H1 (cell line): Measurements from ENCODE around the gene KHSRP. TPM values are rescaled to one million over a fixed set of nuclear protein-coding genes. Genes with fewer than 3 reads are reported as not detected.

Experiments
- CHD7 ChIP-seq: fragments of 300-600 bp; sonication (generic); IDR thresholded peaks from 2 replicates; pipeline ENCODE4 v1.7.1; 2012; ENCODE audit warnings: low read length, moderate library complexity, mild to moderate bottlenecking, inconsistent platforms; ENCODE audit not compliant: insufficient replicate concordance
- POLR2AphosphoS5 ChIP-seq: IDR thresholded peaks from 2 replicates; pipeline ENCODE4 v1.6.1; 2011; ENCODE audit warnings: low read depth, low read length
- RAD21 ChIP-seq, 2 experiments: IDR thresholded peaks in 1 of 2; conservative IDR thresholded peaks in 1 of 2; 2 replicates each; pipeline ENCODE4 v1.6.1; 2011; ENCODE audit warnings: low read depth in 2 of 2, low read length in 2 of 2, improper control_type of control experiment in 1 of 2, inconsistent platforms in 1 of 2, mild to moderate bottlenecking in 1 of 2, moderate library complexity in 1 of 2
- RBBP5 ChIP-seq: IDR thresholded peaks from 2 replicates; pipeline ENCODE4 v1.7.1; 2012; ENCODE audit warnings: low read depth, mild to moderate bottlenecking, inconsistent platforms, low read length, moderate library complexity, borderline replicate concordance
- TEAD4 ChIP-seq: IDR thresholded peaks from 2 replicates; pipeline ENCODE4 v1.6.1; 2012; ENCODE audit warnings: low read depth, low read length, inconsistent platforms, mixed read lengths
- polyA plus RNA-seq, 7 experiments: library from polyadenylated mRNA; depleted of rRNA in 3 of 7; stranded (reverse) in 5 of 7; unstranded in 2 of 7; fragments of >200 nt in 5 of 7; fragments of 200-250 nt in 2 of 7; gene quantifications; 1 replicate in 5 of 7; 2 replicates in 1 of 7; 4 replicates in 1 of 7; pipeline versions ENCODE4 v1.2.1 to v1.2.3, GENCODE V29; 2011 to 2013; ENCODE audit warnings: missing spikeins in 2 of 7, mixed read lengths in 2 of 7
- total RNA-seq: library from RNA; stranded (reverse); fragmentation: NEBNext Ultra II Directional; extraction: Animal tissue kit (Norgen Biotek cat#: 25700); gene quantifications from 2 replicates; pipeline ENCODE4 v1.2.1, GENCODE V29; 2021

Gene KHSRP
- total and polyA plus RNA-seq, 2 of the 8 experiments (the other 6 are each of a cell fraction or from before 2014, with no cell fraction given), result 143 to 573 TPM

GRCh38 chr19:6439743-6440142 lies 15.1 kb upstream of the KHSRP start (continued):
- TF ChIP-seq CHD7 (no peak), POLR2AphosphoS5 (no peak), TEAD4 (no peak), RAD21 (IDR thresholded peaks at IDR 0.05 in 1 of 2, conservative IDR thresholded peaks at IDR 0.05 in 1 of 2; ENCODE audit: low read depth in 2 of 2, low read length in 2 of 2) (no peak), RBBP5 (no peak)
